ENCODE data around the gene DAGLB. TPM values are rescaled to one million over a fixed set of nuclear protein-coding genes. Genes with fewer than 3 reads are reported as not detected.

DAGLB gene
- total RNA-seq, 6 experiments from 2014 or later = 8.9 to 12.7 (median 11.7) TPM

DNA sequence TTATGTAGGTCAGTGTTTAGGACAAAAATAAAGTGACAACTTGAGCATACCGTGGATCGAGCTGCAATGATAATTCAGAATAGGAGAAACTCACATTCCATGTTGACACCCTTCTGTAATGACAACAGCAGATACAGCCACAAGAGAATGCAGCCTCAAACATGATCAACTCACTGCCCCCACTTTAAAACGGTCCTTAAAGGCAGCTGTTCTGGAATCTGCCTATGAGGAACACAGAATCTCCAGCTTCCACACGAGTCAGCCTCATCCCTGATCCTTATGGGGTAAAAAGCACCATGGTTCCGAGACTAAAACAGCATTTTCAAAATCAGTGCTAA, 32.5 kb upstream of the DAGLB start:
- TF ChIP-seq, protein P1, sequence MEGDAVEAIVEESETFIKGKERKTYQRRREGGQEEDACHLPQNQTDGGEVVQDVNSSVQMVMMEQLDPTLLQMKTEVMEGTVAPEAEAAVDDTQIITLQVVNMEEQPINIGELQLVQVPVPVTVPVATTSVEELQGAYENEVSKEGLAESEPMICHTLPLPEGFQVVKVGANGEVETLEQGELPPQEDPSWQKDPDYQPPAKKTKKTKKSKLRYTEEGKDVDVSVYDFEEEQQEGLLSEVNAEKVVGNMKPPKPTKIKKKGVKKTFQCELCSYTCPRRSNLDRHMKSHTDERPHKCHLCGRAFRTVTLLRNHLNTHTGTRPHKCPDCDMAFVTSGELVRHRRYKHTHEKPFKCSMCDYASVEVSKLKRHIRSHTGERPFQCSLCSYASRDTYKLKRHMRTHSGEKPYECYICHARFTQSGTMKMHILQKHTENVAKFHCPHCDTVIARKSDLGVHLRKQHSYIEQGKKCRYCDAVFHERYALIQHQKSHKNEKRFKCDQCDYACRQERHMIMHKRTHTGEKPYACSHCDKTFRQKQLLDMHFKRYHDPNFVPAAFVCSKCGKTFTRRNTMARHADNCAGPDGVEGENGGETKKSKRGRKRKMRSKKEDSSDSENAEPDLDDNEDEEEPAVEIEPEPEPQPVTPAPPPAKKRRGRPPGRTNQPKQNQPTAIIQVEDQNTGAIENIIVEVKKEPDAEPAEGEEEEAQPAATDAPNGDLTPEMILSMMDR (IDR thresholded peaks at IDR 0.05) = no peak
- TF ChIP-seq POLR2A (IDR thresholded peaks at IDR 0.05) = no peak
- peak overlapping the region in 2 of 3 donors; percentile 7 to 89 for H3K27ac ChIP-seq
- no peak for DNase-seq
- peaks cover 0 to 63% (median 37%) of the 10 kb centered on the region in 4 donors for H3K4me1 ChIP-seq
- no peak for ATAC-seq
- peaks cover 0 to 5% (median 0%) of the 10 kb centered on the region in 4 donors for H3K36me3 ChIP-seq
- intact Hi-C loops (cut with DNase I) = no loop called here
- H3K27me3 ChIP-seq = no peaks in the 10 kb centered on the region
- WGBS (ENCODE audit: insufficient coverage, low coverage, low lambda C conversion rate, missing lambda C conversion rate) = 15% methylated on average over 5 of the region's 5 CpGs
- no peaks in the 10 kb centered on the region for H3K9me3 ChIP-seq
- H3K4me3 ChIP-seq = no peak overlapping the region

DNA sequence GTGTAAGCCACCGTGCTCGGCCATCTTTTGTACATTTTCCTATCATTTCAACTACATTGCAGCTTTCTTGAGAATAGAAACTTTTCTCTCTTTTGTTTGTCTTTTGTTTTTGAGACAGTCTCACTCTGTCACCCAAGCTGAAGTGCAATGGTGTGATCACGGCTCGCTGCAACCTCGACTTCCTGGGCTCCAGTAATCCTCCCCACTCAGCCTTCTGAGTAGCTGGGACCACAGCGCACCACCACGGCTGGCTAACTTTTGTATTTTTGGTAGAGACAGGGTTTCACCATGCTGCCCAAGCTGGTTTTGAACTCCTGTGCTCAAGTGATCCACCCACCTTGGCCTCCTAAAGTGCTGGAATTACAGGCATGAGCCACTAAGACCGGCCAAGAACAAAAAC, 31.3 kb upstream of the DAGLB start:
- no peaks in the 10 kb centered on the region for H3K9me3 ChIP-seq
- peaks cover 0 to 58% (median 34%) of the 10 kb centered on the region in 4 donors for H3K4me1 ChIP-seq
- ATAC-seq (no peak), DNase-seq (no peak)
- peaks cover 0 to 18% (median 2%) of the 10 kb centered on the region in 4 donors for H3K36me3 ChIP-seq
- H3K4me3 ChIP-seq = no peak overlapping the region
- no peaks in the 10 kb centered on the region for H3K27me3 ChIP-seq
- peak overlapping the region in 1 of 3 donors; percentile 6 for H3K27ac ChIP-seq
- TF ChIP-seq, protein P1 (IDR thresholded peaks at IDR 0.05) = no peak
- TF ChIP-seq POLR2A (IDR thresholded peaks at IDR 0.05) = no peak
- 68% methylated on average over 8 of the region's 8 CpGs for WGBS (ENCODE audit: insufficient coverage, low coverage, low lambda C conversion rate, missing lambda C conversion rate)
- intact Hi-C loops (cut with DNase I) = no loop called here

DNA sequence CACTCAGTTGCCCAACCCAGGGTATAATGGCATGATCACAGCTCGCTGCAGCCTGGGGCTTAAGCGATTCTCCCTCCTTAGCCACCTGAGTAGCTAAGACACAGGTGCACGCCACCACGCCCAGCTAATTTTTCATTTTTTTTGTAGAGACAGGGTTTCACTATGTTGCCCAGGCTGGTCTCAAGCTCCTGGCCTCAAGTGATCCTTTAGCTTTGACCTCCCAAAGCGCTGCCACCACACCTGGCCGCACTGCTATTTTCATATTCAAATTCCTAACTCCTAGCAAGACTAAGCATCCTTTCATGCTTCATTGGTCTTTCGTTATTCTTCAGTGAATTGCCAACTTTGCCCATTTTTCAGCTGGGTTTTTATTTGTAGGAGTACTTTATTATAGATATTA, 30.4 kb upstream of the DAGLB start:
- no peak for DNase-seq
- 94% methylated on average over 5 of the region's 7 CpGs for WGBS (ENCODE audit: insufficient coverage, low coverage, low lambda C conversion rate, missing lambda C conversion rate)

DNA sequence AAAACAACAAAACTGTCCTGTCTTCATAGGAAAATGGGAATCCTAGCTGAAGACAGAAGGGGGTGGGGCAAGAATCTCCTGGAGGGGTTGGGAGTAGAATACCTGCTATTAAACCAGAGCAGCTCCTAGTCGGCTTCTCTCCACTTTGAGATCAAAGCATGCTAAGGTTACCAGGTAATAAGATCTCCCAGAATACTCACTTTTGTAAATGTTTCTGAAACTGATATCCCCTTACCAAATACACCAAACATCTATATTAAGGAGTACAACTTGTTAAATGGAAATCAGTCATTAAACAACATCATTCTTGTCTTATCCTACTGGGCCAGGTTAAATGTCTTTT, 29.5 kb upstream of the DAGLB start:
- Histone ChIP-seq H3K27ac (no peak overlapping the region), H3K4me3 (no peak overlapping the region), H3K4me1 (peaks cover 0 to 58% (median 34%) of the 10 kb centered on the region in 4 donors), H3K9me3 (no peaks in the 10 kb centered on the region), H3K27me3 (no peaks in the 10 kb centered on the region), H3K36me3 (peaks cover 0 to 36% (median 15%) of the 10 kb centered on the region in 4 donors)
- intact Hi-C loops (cut with DNase I) = no loop called here
- no peak for ATAC-seq
- no peak for DNase-seq
- WGBS (ENCODE audit: insufficient coverage, low coverage, low lambda C conversion rate, missing lambda C conversion rate) = 42% methylated on average over 1 of the region's 1 CpG
- no peak for TF ChIP-seq POLR2A (IDR thresholded peaks at IDR 0.05)
- TF ChIP-seq, protein P1 (IDR thresholded peaks at IDR 0.05) = no peak

More for the DNA sequence above, 30.4 kb upstream of the DAGLB start:
- Histone ChIP-seq H3K4me1 (peaks cover 0 to 58% (median 34%) of the 10 kb centered on the region in 4 donors), H3K27me3 (no peaks in the 10 kb centered on the region), H3K27ac (no peak overlapping the region), H3K36me3 (peaks cover 0 to 27% (median 7%) of the 10 kb centered on the region in 4 donors), H3K4me3 (no peak overlapping the region), H3K9me3 (no peaks in the 10 kb centered on the region)
- TF ChIP-seq, protein P1 (IDR thresholded peaks at IDR 0.05) = no peak
- no peak for TF ChIP-seq POLR2A (IDR thresholded peaks at IDR 0.05)
- intact Hi-C loops (cut with DNase I) = no loop called here
- ATAC-seq = no peak

Measured in right lobe of liver (tissue), 6 donors.